Body of pancreas (tissue), 4 donors: ENCODE results near the gene ARMS2. TPM values are rescaled to one million over a fixed set of nuclear protein-coding genes. Genes with fewer than 3 reads are reported as not detected.

ENCODE experiments used
- ATAC-seq: fragments of 150-250 bp; one replicate; pipeline ENCODE4 v1.9.1; 2016
- DNase-seq, 4 donors: peaks; one replicate each; pipeline ENCODE4 v3.0.0-alpha.2; 2019
- H3K27ac ChIP-seq, 4 donors: fragments of 200-600 bp; sonication (generic); 1 replicate in 3 of 4; 2 replicates in 1 of 4; pipeline versions ENCODE4 v1.5.1 to v1.6.1; 2016 to 2019; ENCODE audit warnings: mild to moderate bottlenecking in 1 of 4, mixed read lengths in 1 of 4, moderate library complexity in 1 of 4
- H3K27me3 ChIP-seq, 2 donors: fragments of 200-600 bp; sonication (generic); one replicate each; pipeline ENCODE4 v1.6.0; 2016; ENCODE audit warnings: mild to moderate bottlenecking in 1 of 2
- H3K36me3 ChIP-seq, 2 donors: fragments of 200-600 bp; sonication (generic); replicated peaks in 1 of 2; 2 replicates each; pipeline ENCODE4 v1.5.1; 2016; ENCODE audit warnings: low read depth in 2 of 2; ENCODE audit not compliant: insufficient read depth in 1 of 2
- H3K4me1 ChIP-seq: fragments of 200-600 bp; sonication (generic); one replicate; pipeline ENCODE4 v1.6.0; 2016
- H3K4me3 ChIP-seq, 2 donors: fragments of 200-600 bp; sonication (generic); 1 replicate in 1 of 2; 2 replicates in 1 of 2; pipeline ENCODE4 v1.5.1; 2016 to 2019
- H3K9me3 ChIP-seq, 3 donors: fragments of 200-600 bp; sonication (generic); 1 replicate in 2 of 3; 2 replicates in 1 of 3; pipeline ENCODE4 v1.5.1; 2016
- CTCF ChIP-seq, 7 experiments: fragments of 450-650 bp in 4 of 7; fragments of 200-600 bp in 3 of 7; sonication (generic) in 3 of 7; IDR thresholded peaks; one replicate each; pipeline ENCODE4 v1.5.1; 2016 to 2019; ENCODE audit warnings: antibody characterized with exemption in 7 of 7
- POLR2A ChIP-seq, 3 donors: fragments of 450-650 bp; IDR thresholded peaks; one replicate each; pipeline ENCODE4 v1.6.1; 2016; ENCODE audit warnings: antibody characterized with exemption in 3 of 3, mild to moderate bottlenecking in 2 of 3
- WGBS, 2 donors: methylation state at CpG; one replicate each; pipeline ENCODE4 v1.1.5; 2017; 5-methylcytosine and 5-hydroxymethylcytosine counted together
- intact Hi-C: fragments of 100-400 bp; cut with DNase I; formaldehyde crosslinking; loops from one replicate; pipeline ENCODE4 v1.15.1; 2023
- total RNA-seq, 2 donors: library from RNA; depleted of rRNA; stranded (reverse); fragments of >200 nt; gene quantifications; one replicate each; pipeline ENCODE4 v1.1.0, GENCODE V29; 2016

Gene ARMS2
- total RNA-seq, 2 donors from 2014 or later, result not detected

GRCh38 chr10:122495406-122496340 lies 41.2 kb downstream of the ARMS2 start:
- 51 to 57% methylated on average over 12 of the region's 12 CpGs for WGBS, 2 donors
- H3K27me3 ChIP-seq, result no peaks in the 10 kb centered on the region
- TF ChIP-seq POLR2A (IDR thresholded peaks at IDR 0.05), result no peak
- no peak for TF ChIP-seq CTCF (IDR thresholded peaks at IDR 0.05)
- ATAC-seq (peak; percentile 31), DNase-seq (peak in 1 of 4 donors; percentile 21)
- no peaks in the 10 kb centered on the region for H3K36me3 ChIP-seq
- H3K4me3 ChIP-seq, result no peak overlapping the region
- H3K27ac ChIP-seq, result peak overlapping the region in 1 of 4 donors; percentile 4
- intact Hi-C loops, result no loop called here
- no peaks in the 10 kb centered on the region for H3K4me1 ChIP-seq
- no peaks in the 10 kb centered on the region for H3K9me3 ChIP-seq

GRCh38 chr10:122497241-122497640 lies 42.8 kb downstream of the ARMS2 start:
- H3K4me3 ChIP-seq, result no peak overlapping the region
- H3K27ac ChIP-seq, result no peak overlapping the region
- no peaks in the 10 kb centered on the region for H3K27me3 ChIP-seq
- H3K4me1 ChIP-seq, result no peaks in the 10 kb centered on the region
- ATAC-seq (no peak), DNase-seq (no peak)
- TF ChIP-seq POLR2A (IDR thresholded peaks at IDR 0.05) (no peak), CTCF (IDR thresholded peaks at IDR 0.05) (no peak)
- H3K36me3 ChIP-seq, result no peaks in the 10 kb centered on the region
- WGBS, 2 donors, result 96 to 97% methylated on average over 2 of the region's 2 CpGs
- H3K9me3 ChIP-seq, result no peaks in the 10 kb centered on the region
- intact Hi-C loops, result no loop called here

- WGBS, 2 donors, result 90 to 97% methylated on average over 5 of the region's 5 CpGs
- no peak overlapping the region for H3K4me3 ChIP-seq
- ATAC-seq, result no peak
- no peaks in the 10 kb centered on the region for H3K27me3 ChIP-seq
- H3K4me1 ChIP-seq, result no peaks in the 10 kb centered on the region
- H3K27ac ChIP-seq, result peak overlapping the region in 1 of 4 donors; percentile 22
- TF ChIP-seq CTCF (IDR thresholded peaks at IDR 0.05) (no peak), POLR2A (IDR thresholded peaks at IDR 0.05) (no peak)
- no peaks in the 10 kb centered on the region for H3K9me3 ChIP-seq
- DNase-seq, result no peak
- intact Hi-C loops, result no loop called here
- no peaks in the 10 kb centered on the region for H3K36me3 ChIP-seq
Observed at GRCh38 chr10:122498521-122498920, 44.1 kb downstream of the ARMS2 start.

- Histone ChIP-seq H3K36me3 (no peaks in the 10 kb centered on the region), H3K27me3 (no peaks in the 10 kb centered on the region), H3K4me1 (peaks cover 2% of the 10 kb centered on the region), H3K4me3 (no peak overlapping the region), H3K27ac (peak overlapping the region in 1 of 4 donors; percentile 22), H3K9me3 (no peaks in the 10 kb centered on the region)
- WGBS, 2 donors, result 70 to 82% methylated on average over 7 to 8 of the region's 8 CpGs
- ATAC-seq (no peak), DNase-seq (no peak)
- TF ChIP-seq CTCF (IDR thresholded peaks at IDR 0.05) (no peak), POLR2A (IDR thresholded peaks at IDR 0.05) (no peak)
- intact Hi-C loops, result no loop called here
Observed at GRCh38 chr10:122499012-122499411, 44.6 kb downstream of the ARMS2 start.
